ENCODE data around the gene POM121C.
"Not testable (repeated sequence)": the region's sequence is repeated elsewhere in the genome, so short reads cannot be mapped to it uniquely, and the experiment has no call there.

DNA sequence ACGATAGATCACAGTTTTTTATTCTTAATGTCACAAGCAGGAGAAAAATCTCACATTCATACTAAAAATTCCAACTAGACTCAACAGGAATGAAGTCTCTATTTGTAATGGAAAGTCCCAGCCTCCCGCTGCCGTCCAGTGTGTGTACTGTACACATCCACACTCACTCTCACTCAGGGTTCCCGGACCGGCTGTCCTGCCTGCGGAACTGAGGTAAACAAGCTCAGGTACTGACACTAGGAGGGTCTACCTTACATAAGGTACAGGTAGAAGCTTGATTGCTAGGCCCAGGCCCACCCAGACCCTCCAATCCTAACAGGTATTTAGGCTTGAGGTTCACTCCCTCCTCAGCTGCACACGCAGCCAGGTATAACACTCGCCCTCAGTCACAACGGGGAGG is 69.3 kb downstream of the POM121C start:
- TF ChIP-seq POLR2A (IDR thresholded peaks at IDR 0.05) = not testable (repeated sequence)
- TF ChIP-seq, protein P1, sequence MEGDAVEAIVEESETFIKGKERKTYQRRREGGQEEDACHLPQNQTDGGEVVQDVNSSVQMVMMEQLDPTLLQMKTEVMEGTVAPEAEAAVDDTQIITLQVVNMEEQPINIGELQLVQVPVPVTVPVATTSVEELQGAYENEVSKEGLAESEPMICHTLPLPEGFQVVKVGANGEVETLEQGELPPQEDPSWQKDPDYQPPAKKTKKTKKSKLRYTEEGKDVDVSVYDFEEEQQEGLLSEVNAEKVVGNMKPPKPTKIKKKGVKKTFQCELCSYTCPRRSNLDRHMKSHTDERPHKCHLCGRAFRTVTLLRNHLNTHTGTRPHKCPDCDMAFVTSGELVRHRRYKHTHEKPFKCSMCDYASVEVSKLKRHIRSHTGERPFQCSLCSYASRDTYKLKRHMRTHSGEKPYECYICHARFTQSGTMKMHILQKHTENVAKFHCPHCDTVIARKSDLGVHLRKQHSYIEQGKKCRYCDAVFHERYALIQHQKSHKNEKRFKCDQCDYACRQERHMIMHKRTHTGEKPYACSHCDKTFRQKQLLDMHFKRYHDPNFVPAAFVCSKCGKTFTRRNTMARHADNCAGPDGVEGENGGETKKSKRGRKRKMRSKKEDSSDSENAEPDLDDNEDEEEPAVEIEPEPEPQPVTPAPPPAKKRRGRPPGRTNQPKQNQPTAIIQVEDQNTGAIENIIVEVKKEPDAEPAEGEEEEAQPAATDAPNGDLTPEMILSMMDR (IDR thresholded peaks at IDR 0.05) = not testable (repeated sequence)

Measured in lower leg skin (tissue), 3 donors.